ENCODE measurements around the gene PSD4. TPM values are rescaled to one million over a fixed set of nuclear protein-coding genes. Genes with fewer than 3 reads are reported as not detected.
"Not testable (repeated sequence)": the region's sequence is repeated elsewhere in the genome, so short reads cannot be mapped to it uniquely, and the experiment has no call there.

PSD4 gene
- total RNA-seq, 2 donors from 2014 or later: 13.1 to 16.9 TPM

DNA sequence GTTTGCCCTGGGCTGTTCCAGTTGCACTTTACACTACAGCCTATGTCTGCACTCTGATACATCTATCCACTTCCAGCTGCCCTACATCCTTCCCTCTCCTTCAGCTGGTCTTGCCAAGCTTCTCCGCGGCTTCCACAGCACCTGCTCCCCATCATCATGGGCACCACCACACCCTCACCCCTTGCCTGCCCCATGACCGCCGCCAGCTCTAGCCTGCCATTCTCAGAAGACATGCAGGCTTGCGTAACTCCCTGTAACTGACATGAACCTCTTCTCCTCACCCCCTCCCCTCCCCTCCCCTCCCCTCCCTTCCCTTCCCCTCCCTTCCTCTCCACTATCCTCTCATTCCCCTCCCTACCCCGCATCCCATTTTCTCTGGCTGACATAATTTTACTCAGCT, 59.0 kb downstream of the PSD4 start:
- DNase-seq (ENCODE audit: low spot score): no peak
- Histone ChIP-seq H3K4me3 (no peak overlapping the region), H3K27me3 (replicated peaks; ENCODE audit: insufficient read depth) (no peaks in the 10 kb centered on the region), H3K27ac (no peak overlapping the region), H3K9me3 (no peaks in the 10 kb centered on the region), H3K36me3 (no peaks in the 10 kb centered on the region), H3K4me1 (ENCODE audit: control insufficient read depth in 1 of 2, low read depth in 2 of 2) (no peaks in the 10 kb centered on the region)
- ATAC-seq (ENCODE audit: insufficient number of reproducible peaks, low FRiP score, low read depth): no peak
- TF ChIP-seq, protein P1, sequence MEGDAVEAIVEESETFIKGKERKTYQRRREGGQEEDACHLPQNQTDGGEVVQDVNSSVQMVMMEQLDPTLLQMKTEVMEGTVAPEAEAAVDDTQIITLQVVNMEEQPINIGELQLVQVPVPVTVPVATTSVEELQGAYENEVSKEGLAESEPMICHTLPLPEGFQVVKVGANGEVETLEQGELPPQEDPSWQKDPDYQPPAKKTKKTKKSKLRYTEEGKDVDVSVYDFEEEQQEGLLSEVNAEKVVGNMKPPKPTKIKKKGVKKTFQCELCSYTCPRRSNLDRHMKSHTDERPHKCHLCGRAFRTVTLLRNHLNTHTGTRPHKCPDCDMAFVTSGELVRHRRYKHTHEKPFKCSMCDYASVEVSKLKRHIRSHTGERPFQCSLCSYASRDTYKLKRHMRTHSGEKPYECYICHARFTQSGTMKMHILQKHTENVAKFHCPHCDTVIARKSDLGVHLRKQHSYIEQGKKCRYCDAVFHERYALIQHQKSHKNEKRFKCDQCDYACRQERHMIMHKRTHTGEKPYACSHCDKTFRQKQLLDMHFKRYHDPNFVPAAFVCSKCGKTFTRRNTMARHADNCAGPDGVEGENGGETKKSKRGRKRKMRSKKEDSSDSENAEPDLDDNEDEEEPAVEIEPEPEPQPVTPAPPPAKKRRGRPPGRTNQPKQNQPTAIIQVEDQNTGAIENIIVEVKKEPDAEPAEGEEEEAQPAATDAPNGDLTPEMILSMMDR (IDR thresholded peaks at IDR 0.05): no peak

DNA sequence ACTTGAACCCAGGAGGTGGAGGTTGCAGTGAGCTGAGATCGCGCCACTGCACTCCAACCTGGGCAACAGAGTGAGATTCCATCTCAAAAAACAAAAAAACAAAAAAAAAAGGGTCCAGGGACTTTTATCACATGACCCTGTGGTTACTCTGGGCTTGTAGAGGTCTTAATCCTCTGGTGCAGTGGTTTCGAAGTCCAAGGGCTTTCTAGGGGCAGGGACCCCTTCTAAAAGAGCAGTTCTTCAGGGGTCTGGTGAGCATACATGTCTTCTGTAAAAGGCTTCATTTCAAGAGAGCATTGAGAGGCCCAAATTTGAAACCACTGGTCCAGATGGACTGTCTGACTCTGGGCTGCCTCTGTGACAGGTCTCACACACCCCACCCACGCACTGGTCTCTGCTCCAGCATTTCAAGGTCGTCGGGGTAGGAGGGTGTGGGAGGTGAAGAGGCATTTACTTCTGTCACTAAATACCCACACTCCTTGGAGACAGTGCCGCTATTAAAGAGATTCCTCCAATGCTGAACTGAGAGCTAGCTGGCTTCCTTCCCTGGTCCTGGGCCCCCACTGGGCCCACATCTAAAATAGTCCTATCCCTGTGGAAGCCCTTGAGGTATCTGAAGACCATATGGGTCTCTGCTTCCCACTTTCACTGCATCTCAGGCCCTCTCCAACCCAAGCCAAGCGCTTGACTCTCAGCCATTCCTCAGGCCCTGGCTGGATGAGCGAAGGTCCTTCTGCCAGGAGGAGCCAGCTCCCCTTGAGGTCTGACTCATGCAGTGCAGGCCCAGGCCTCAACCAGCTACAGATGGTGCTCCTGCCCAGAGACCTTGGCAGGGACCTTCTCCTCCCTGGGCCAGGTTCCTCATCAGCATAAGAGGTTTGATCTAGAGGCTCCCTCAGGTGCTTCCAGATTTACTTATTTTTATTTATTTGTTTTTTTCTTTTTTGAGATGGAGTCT, 60.1 kb downstream of the PSD4 start:
- no peaks in the 10 kb centered on the region for H3K36me3 ChIP-seq
- no peak overlapping the region for H3K27ac ChIP-seq
- no peaks in the 10 kb centered on the region for H3K27me3 ChIP-seq (replicated peaks; ENCODE audit: insufficient read depth)
- no peak overlapping the region for H3K4me3 ChIP-seq
- no peaks in the 10 kb centered on the region for H3K9me3 ChIP-seq
- DNase-seq (ENCODE audit: low spot score): no peak
- ATAC-seq (ENCODE audit: insufficient number of reproducible peaks, low FRiP score, low read depth): no peak
- no peaks in the 10 kb centered on the region for H3K4me1 ChIP-seq (ENCODE audit: control insufficient read depth in 1 of 2, low read depth in 2 of 2)
- TF ChIP-seq, protein P1 (IDR thresholded peaks at IDR 0.05): no peak

DNA sequence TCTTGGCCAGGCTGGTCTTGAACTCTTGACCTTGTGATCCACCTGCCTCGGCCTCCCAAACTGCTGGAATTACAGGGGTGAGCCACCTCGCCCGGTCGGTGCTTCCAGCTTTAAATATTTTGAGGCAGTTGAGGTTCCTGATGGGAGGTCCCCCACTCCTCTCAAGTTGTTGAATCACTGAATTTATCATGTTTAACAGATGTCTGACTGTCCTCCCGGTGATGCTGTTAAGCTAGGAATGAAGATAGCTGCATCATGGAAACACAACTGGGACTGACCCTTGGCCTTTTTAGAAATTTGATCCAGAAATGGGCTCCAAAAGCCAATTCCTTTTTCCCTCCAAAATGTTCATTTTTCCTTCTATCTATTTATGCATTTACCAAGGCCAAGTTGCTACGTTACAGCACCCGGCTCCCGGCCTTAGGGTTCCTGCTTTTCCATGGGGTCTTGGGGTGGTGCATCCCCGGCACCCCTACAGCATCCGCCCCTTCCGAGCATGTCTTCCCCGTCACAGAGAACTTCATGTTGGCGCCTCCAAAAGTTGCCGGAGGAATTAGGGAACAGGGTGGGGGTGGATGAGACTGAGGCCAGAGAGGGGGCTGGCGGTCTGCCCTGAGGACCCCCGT, 61.1 kb downstream of the PSD4 start:
- no peaks in the 10 kb centered on the region for H3K9me3 ChIP-seq
- DNase-seq (ENCODE audit: low spot score) (no peak), ATAC-seq (ENCODE audit: insufficient number of reproducible peaks, low FRiP score, low read depth) (no peak)
- H3K4me1 ChIP-seq (ENCODE audit: control insufficient read depth in 1 of 2, low read depth in 2 of 2): peaks cover 2 to 7% of the 10 kb centered on the region in 2 donors
- peak overlapping the region; percentile 72 for H3K4me3 ChIP-seq
- H3K27me3 ChIP-seq (replicated peaks; ENCODE audit: insufficient read depth): no peaks in the 10 kb centered on the region
- H3K27ac ChIP-seq: peak overlapping the region in 1 of 2 donors; percentile 43
- no peaks in the 10 kb centered on the region for H3K36me3 ChIP-seq
- TF ChIP-seq, protein P1 (IDR thresholded peaks at IDR 0.05): no peak

DNA sequence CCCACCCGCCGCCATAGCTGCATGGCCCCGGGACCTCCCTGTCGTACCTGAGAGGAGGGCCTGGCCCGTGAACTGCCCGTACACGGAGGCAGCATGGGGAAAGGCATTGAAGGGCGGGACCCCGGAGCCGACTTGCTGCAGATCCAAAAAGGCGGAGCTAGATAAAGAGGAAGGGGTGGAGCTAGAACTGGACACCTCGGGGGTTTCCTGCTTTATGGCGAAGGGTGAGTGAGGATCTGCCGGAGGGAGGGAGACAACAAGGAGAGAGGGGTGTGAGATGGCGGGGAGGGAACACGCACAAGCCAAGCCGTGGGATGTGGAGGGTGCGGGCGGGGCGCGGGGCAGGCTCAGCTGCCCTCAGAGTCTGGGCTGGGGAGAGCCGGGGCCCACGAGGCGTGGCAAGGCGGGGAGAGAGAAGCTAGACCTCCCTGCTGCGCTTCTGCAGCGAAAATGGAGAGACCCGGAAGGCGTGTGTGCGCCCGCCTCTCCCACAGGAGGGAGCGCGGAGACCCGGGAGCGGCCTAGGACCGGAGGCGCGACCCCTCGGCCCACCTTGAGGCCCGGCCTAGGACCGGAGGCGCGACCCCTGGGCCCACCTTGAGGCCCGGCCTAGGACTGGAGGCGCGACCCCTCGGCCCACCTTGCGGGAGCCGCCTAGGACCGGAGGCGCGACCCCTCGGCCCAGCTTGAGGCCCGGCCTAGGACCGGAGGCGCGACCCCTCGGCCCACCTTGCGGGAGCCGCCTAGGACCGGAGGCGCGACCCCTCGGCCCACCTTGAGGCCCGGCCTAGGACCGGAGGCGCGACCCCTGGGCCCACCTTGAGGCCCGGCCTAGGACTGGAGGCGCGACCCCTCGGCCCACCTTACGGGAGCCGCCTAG, 61.8 kb downstream of the PSD4 start:
- ATAC-seq (ENCODE audit: insufficient number of reproducible peaks, low FRiP score, low read depth): peak; percentile 62
- not testable (repeated sequence) for H3K27me3 ChIP-seq (replicated peaks; ENCODE audit: insufficient read depth); DNase-seq (ENCODE audit: low spot score); H3K9me3 ChIP-seq; H3K36me3 ChIP-seq
- peak overlapping the region in 1 of 2 donors; percentile 43 for H3K27ac ChIP-seq
- peaks cover 9 to 15% of the 10 kb centered on the region in 2 donors for H3K4me1 ChIP-seq (ENCODE audit: control insufficient read depth in 1 of 2, low read depth in 2 of 2)
- peak overlapping the region; percentile 72 for H3K4me3 ChIP-seq

DNA sequence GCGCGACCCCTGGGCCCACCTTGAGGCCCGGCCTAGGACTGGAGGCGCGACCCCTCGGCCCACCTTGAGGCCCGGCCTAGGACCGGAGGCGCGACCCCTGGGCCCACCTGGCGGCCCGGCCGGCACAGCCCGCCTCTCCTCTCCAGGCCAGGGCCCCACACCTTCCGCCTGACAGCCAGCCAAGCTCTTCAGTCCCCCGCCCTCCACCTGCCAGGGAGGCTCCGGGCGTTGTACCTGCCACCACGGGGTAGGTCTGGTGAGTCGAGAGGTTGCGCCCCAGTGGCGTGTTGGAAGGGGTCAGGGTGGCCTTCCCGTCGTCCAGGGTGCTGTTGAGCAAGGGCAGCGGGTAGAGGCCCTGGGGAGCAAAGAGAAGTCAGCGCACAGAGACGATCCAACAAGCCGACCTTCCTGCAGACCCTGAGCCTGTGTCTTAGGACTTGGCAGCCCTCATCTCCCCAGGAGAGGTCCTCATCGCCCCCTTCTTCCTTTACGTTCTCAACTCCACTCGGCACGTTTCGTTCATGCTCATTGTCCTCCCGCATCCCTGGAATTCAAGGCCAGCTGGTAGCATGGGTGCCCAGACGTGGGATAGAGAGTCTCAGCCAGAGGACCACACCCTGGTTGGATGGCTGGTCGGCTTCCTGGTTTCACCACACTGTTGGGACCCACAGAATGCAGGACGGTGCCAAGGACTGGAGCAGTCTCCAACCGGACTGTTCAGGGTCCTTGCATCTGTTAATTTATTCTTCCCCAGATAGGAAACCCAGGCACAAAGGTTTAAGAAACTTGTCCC, 62.8 kb downstream of the PSD4 start:
- peak overlapping the region; percentile 72 for H3K4me3 ChIP-seq
- no peak for ATAC-seq (ENCODE audit: insufficient number of reproducible peaks, low FRiP score, low read depth)
- H3K27ac ChIP-seq: no peak overlapping the region

More for the DNA sequence above, 62.8 kb downstream of the PSD4 start:
- Histone ChIP-seq H3K27me3 (replicated peaks; ENCODE audit: insufficient read depth) (no peaks in the 10 kb centered on the region), H3K9me3 (no peaks in the 10 kb centered on the region), H3K36me3 (no peaks in the 10 kb centered on the region), H3K4me1 (ENCODE audit: control insufficient read depth in 1 of 2, low read depth in 2 of 2) (peaks cover 17 to 25% of the 10 kb centered on the region in 2 donors)
- DNase-seq (ENCODE audit: low spot score): no peak
- TF ChIP-seq, protein P1 (IDR thresholded peaks at IDR 0.05): no peak
